GM18520 (cell line): ENCODE data around the gene DPY30.
A peak's percentile ranks its signal among the peaks of the same experiment; 100 is the strongest.
"Not testable (repeated sequence)": the region's sequence is repeated elsewhere in the genome, so short reads cannot be mapped to it uniquely, and the experiment has no call there.

Source experiments
- ATAC-seq: cut with Tn5 transposase; IDR thresholded peaks from one replicate; pipeline ENCODE4 v1.9.1; 2021; ENCODE audit not compliant: unreplicated experiment

The DPY30 gene

GRCh38 chr2:32039447-32040219 lies at the start of gene DPY30:
Gene DPY30, minus strand, starts transcription at chr2:32039805. Its CDS starts 349 bp downstream, at chr2:32039456.
- ATAC-seq, result peak; percentile 84

GRCh38 chr2:32074134-32074506 lies 34.5 kb upstream of the DPY30 start:
- ATAC-seq, result no peak

GRCh38 chr2:32067549-32067948 lies 27.9 kb upstream of the DPY30 start:
- ATAC-seq, result no peak

GRCh38 chr2:32064713-32065112 lies 25.1 kb upstream of the DPY30 start:
- ATAC-seq, result no peak

- no peak for ATAC-seq
Measured at GRCh38 chr2:32064021-32064601, 24.5 kb upstream of the DPY30 start.

- ATAC-seq, result peak; percentile 94
Measured at GRCh38 chr2:32063310-32064020, 23.9 kb upstream of the DPY30 start, which contains the start of gene SPAST. Gene SPAST, plus strand, starts transcription at chr2:32063556. Its CDS starts 276 bp downstream, at chr2:32063832.

GRCh38 chr2:32061973-32062861 lies 22.6 kb upstream of the DPY30 start:
- ATAC-seq, result no peak

GRCh38 chr2:32061430-32061829 lies 21.8 kb upstream of the DPY30 start:
- ATAC-seq, result no peak

- ATAC-seq, result no peak
Measured at GRCh38 chr2:32060266-32060665, 20.7 kb upstream of the DPY30 start.

- ATAC-seq, result no peak
Measured at GRCh38 chr2:32058130-32058529, 18.5 kb upstream of the DPY30 start.

GRCh38 chr2:32054583-32054982 lies 15.0 kb upstream of the DPY30 start:
- ATAC-seq, result not testable (repeated sequence)

- no peak for ATAC-seq
Measured at GRCh38 chr2:32051836-32052439, 12.3 kb upstream of the DPY30 start.

- ATAC-seq, result no peak
Measured at GRCh38 chr2:32043561-32043960, 4.0 kb upstream of the DPY30 start.

GRCh38 chr2:32034198-32034887 lies 5.3 kb downstream of the DPY30 start:
- not testable (repeated sequence) for ATAC-seq

- ATAC-seq, result not testable (repeated sequence)
Measured at GRCh38 chr2:32018789-32019482, 20.7 kb downstream of the DPY30 start.

- no peak for ATAC-seq
Measured at GRCh38 chr2:32012872-32013271, 26.7 kb downstream of the DPY30 start.

GRCh38 chr2:32011485-32011960 lies 28.1 kb downstream of the DPY30 start:
- ATAC-seq, result no peak

- peak; percentile 58 for ATAC-seq
Measured at GRCh38 chr2:32010670-32011484, 28.7 kb downstream of the DPY30 start, which contains the start of gene MEMO1. Gene MEMO1, minus strand, starts transcription at chr2:32011008. Its CDS starts 761 bp downstream, at chr2:32010247.
